Suprapubic skin (tissue), 4 donors: ENCODE results near the gene PEAR1.

Source experiments
- EP300 ChIP-seq: sonication (generic); formaldehyde crosslinking; IDR thresholded peaks from one replicate; pipeline ENCODE4 v1.6.1; 2017; ENCODE audit warnings: antibody characterized with exemption
- POLR2A ChIP-seq, 2 donors: fragments of 450-650 bp; IDR thresholded peaks; one replicate each; pipeline ENCODE4 v1.6.1; 2017; ENCODE audit warnings: antibody characterized with exemption in 2 of 2, mild to moderate bottlenecking in 2 of 2, moderate library complexity in 2 of 2
- POLR2AphosphoS5 ChIP-seq, 3 donors: sonication (generic); formaldehyde crosslinking; IDR thresholded peaks; one replicate each; pipeline ENCODE4 v1.6.1; 2017; ENCODE audit warnings: antibody characterized with exemption in 3 of 3

- TF ChIP-seq EP300 (no peak), POLR2A (IDR thresholded peaks at IDR 0.05) (no peak), POLR2AphosphoS5 (IDR thresholded peaks at IDR 0.05) (no peak)
Observed at GRCh38 chr1:156938813-156939212, 45.3 kb downstream of the PEAR1 start.
